Mesothelial cell of epicardium (in vitro differentiated cells): ENCODE results near the gene CENPE. TPM values are rescaled to one million over a fixed set of nuclear protein-coding genes. Genes with fewer than 3 reads are reported as not detected.

Source experiments
- DNase-seq, 2 experiments: peaks; one replicate each; pipeline ENCODE4 v3.0.0; 2021; ENCODE audit warnings: low spot score in 2 of 2; ENCODE audit not compliant: unreplicated experiment in 2 of 2
- H3K27ac Mint-ChIP-seq: 2 replicates; pipeline ENCODE4 v1.8.0; 2021; ENCODE audit warnings: mixed read lengths
- H3K27me3 Mint-ChIP-seq: 2 replicates; pipeline ENCODE4 v1.8.0; 2021; ENCODE audit warnings: low read depth, mixed read lengths
- H3K36me3 Mint-ChIP-seq: 2 replicates; pipeline ENCODE4 v1.8.0; 2021; ENCODE audit warnings: mixed read lengths
- H3K4me1 Mint-ChIP-seq: 2 replicates; pipeline ENCODE4 v1.8.0; 2021; ENCODE audit warnings: mixed read lengths
- H3K4me3 Mint-ChIP-seq: 2 replicates; pipeline ENCODE4 v1.8.0; 2021; ENCODE audit warnings: mild to moderate bottlenecking, moderate library complexity, mixed read lengths
- H3K9me3 Mint-ChIP-seq: 2 replicates; pipeline ENCODE4 v1.8.0; 2021; ENCODE audit warnings: mixed read lengths
- CTCF ChIP-seq: fragments of 200-600 bp; sonication (generic); IDR thresholded peaks from one replicate; pipeline ENCODE4 v1.5.0; 2021; ENCODE audit warnings: antibody characterized with exemption; ENCODE audit not compliant: unreplicated experiment
- total RNA-seq: library from RNA; stranded (reverse); gene quantifications from 3 replicates; pipeline ENCODE4 v1.2.1, GENCODE V29; 2021

The CENPE gene
- total RNA-seq, 1 donor from 2014 or later: 14.2 TPM

DNA sequence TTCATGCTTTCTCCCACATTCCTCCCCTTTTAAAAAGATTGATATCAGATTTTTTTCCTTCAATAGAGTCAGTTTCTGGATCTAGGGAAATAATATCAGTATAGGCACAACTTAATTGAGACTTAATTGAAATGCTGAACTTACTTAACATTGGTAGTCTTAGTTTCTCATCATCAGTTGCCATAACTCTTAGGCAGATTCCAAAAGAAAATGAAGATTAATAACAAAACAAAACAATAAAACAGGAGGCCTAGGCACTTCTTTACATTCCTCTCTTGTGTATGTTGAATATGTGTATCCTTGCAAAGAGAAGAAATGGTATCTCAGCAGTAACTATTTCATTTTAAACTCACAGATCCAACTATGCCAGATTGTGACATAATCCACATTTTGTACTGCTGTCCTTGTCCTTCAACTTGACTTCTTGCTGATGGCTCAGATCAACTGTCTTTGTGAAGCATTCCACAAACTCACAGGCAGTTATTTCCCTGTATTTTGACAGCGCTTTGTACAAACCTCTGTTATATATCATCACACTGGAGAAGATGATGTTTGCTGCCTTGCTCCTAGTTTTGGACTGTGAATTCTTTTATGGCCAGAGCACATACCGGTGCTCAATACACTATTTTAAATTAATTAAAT, 112.5 kb downstream of the CENPE start:
- DNase-seq: no peak
- no peaks in the 10 kb centered on the region for H3K4me1 Mint-ChIP-seq
- no peak overlapping the region for H3K4me3 Mint-ChIP-seq
- peaks cover 31% of the 10 kb centered on the region for H3K36me3 Mint-ChIP-seq
- no peak for TF ChIP-seq CTCF
- no peaks in the 10 kb centered on the region for H3K9me3 Mint-ChIP-seq
- no peaks in the 10 kb centered on the region for H3K27me3 Mint-ChIP-seq
- H3K27ac Mint-ChIP-seq: no peak overlapping the region

- no peaks in the 10 kb centered on the region for H3K27me3 Mint-ChIP-seq
- no peaks in the 10 kb centered on the region for H3K9me3 Mint-ChIP-seq
- H3K4me3 Mint-ChIP-seq: no peak overlapping the region
- peaks cover 16% of the 10 kb centered on the region for H3K4me1 Mint-ChIP-seq
- peaks cover 19% of the 10 kb centered on the region for H3K36me3 Mint-ChIP-seq
- TF ChIP-seq CTCF: no peak
- no peak overlapping the region for H3K27ac Mint-ChIP-seq
- no peak for DNase-seq
These were observed 118.5 kb downstream of the CENPE start for GRCh38 chr4:103079621-103080020.

GRCh38 chr4:103076747-103077347, 121.3 kb downstream of the CENPE start, which contains the start of gene SLC9B2:
Gene SLC9B2, minus strand, starts transcription at chr4:103076761. Its CDS starts 9,211 bp downstream, at chr4:103067550.
- Mint-ChIP-seq H3K9me3 (no peaks in the 10 kb centered on the region), H3K4me1 (peaks cover 16% of the 10 kb centered on the region), H3K27me3 (no peaks in the 10 kb centered on the region), H3K4me3 (peak within 1 kb of the TSS; percentile 94), H3K27ac (peak within 1 kb of the TSS; percentile 96), H3K36me3 (peaks cover 16% of the 10 kb centered on the region)
- no peak for TF ChIP-seq CTCF
- DNase-seq: peak in 1 of 2 experiments; percentile 49

DNA sequence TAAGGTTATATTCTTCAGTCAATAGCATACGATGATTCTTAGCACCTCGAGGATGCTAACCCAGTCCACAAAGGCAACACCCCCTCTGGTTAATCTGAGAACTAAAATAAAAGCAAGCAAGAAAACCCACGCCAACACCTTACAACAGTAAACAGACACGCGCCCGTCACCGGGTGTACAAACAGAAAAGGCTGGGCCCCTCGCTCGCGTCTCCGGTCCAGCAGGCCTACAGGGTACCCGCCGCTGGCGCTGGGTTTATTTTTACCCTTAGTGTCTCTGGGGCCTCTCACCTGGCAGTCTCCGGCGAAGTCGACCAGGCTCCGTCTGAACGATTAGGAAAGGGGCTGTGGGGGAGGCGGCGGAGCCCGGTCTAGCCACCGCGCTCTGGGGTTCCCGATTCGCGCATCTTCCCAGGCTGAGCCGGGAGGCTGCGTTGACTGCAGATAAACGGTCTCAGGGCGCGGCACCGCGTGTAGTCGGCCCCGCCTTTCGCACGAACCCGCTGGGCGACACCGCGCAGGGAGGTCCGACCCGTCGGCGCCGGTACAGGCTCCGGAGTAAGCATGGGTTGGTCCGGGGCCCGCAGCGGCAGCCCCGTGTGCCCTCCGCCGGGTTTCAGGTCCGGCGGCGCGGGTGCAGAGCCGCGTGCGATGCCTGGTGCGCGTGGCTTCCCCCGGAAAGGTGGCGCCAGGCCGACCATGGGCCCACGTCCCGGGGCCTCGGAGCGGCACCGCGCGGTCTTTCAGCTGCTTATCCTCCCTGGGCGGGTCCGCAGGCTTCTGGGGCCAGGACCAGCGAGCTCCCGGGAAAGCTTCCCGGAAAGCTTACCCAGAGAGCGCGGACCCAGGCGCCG, 122.0 kb downstream of the CENPE start:
- Mint-ChIP-seq H3K9me3 (no peaks in the 10 kb centered on the region), H3K27ac (peak overlapping the region; percentile 96), H3K36me3 (peaks cover 12% of the 10 kb centered on the region), H3K27me3 (no peaks in the 10 kb centered on the region), H3K4me3 (peak overlapping the region; percentile 94), H3K4me1 (peaks cover 16% of the 10 kb centered on the region)
- TF ChIP-seq CTCF: no peak
- peak; percentile 35 to 74 for DNase-seq

DNA sequence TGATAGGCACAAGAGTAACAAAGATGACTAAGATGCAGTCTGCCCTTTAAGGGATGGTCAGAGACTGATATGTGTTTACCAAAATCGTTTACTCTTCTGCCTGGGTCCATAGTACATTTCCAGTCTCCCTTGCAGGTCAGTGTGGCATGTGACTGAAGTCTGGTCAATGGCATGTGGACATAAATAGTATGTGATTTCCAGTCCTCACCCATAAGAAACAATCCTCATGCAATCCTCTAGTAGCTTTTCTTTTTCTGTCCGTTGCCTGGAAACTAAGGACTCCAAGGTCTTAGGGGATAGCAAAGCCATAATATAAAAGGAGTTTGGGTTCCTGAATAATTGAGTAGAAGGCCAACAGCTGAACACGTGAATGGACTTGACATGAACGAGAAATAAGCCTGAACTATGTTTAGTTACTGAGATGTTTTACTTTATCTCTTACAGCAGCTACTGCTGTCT, 122.7 kb downstream of the CENPE start:
- no peaks in the 10 kb centered on the region for H3K9me3 Mint-ChIP-seq
- no peaks in the 10 kb centered on the region for H3K27me3 Mint-ChIP-seq
- H3K4me1 Mint-ChIP-seq: peaks cover 16% of the 10 kb centered on the region
- H3K36me3 Mint-ChIP-seq: peaks cover 7% of the 10 kb centered on the region
- peak overlapping the region; percentile 96 for H3K27ac Mint-ChIP-seq
- DNase-seq: no peak
- TF ChIP-seq CTCF: no peak
- peak overlapping the region; percentile 94 for H3K4me3 Mint-ChIP-seq
